GM12878 (cell line): Measurements from ENCODE around the gene ENO2. TPM values are rescaled to one million over a fixed set of nuclear protein-coding genes. Genes with fewer than 3 reads are reported as not detected.

Experiments
- ATF7 ChIP-seq: fragments of 450-650 bp; IDR thresholded peaks from 2 replicates; pipeline ENCODE4 v1.6.1; 2016; ENCODE audit warnings: low read depth, mild to moderate bottlenecking
- BCL11A ChIP-seq: IDR thresholded peaks from 2 replicates; pipeline ENCODE4 v1.6.1; 2011; ENCODE audit warnings: low read depth, low read length
- CHD2 ChIP-seq: IDR thresholded peaks from 2 replicates; pipeline ENCODE4 v1.6.1; 2011; ENCODE audit warnings: low read depth, low read length, improper control_type of control experiment, borderline replicate concordance
- CUX1 ChIP-seq: IDR thresholded peaks from 2 replicates; pipeline ENCODE4 v1.6.1; 2012; ENCODE audit warnings: improper control_type of control experiment, low read depth, low read length; ENCODE audit not compliant: insufficient replicate concordance
- EED ChIP-seq: sonication (generic); IDR thresholded peaks from 2 replicates; pipeline ENCODE4 v1.6.1; 2016; ENCODE audit warnings: antibody characterized with exemption, low read depth
- ETV6 ChIP-seq, 2 experiments: fragments of 450-650 bp in 1 of 2; IDR thresholded peaks in 1 of 2; conservative IDR thresholded peaks in 1 of 2; 2 replicates each; pipeline ENCODE4 v1.6.1; 2014; ENCODE audit warnings: antibody characterized with exemption in 1 of 2, borderline replicate concordance in 1 of 2, low read depth in 1 of 2, mild to moderate bottlenecking in 1 of 2, moderate library complexity in 1 of 2
- FOXK2 ChIP-seq: fragments of 450-650 bp; IDR thresholded peaks from 2 replicates; pipeline ENCODE4 v1.6.1; 2017; ENCODE audit warnings: mild to moderate bottlenecking, moderate library complexity
- GATAD2B ChIP-seq: fragments of 450-650 bp; conservative IDR thresholded peaks from 2 replicates; pipeline ENCODE4 v1.6.1; 2017; ENCODE audit warnings: low read depth, mild to moderate bottlenecking, moderate library complexity
- HDAC2 ChIP-seq: fragments of 200-600 bp; sonication (generic); IDR thresholded peaks from 2 replicates; pipeline ENCODE4 v1.6.1; 2017
- IKZF1 ChIP-seq: fragments of 450-650 bp; conservative IDR thresholded peaks from 2 replicates; pipeline ENCODE4 v1.6.1; 2017; ENCODE audit warnings: antibody characterized with exemption, mild to moderate bottlenecking
- KAT2A ChIP-seq: conservative IDR thresholded peaks from 2 replicates; pipeline ENCODE4 v1.6.1; 2011; ENCODE audit warnings: low read depth, low read length; ENCODE audit not compliant: control insufficient read depth
- KDM1A ChIP-seq: fragments of 200-600 bp; sonication (generic); IDR thresholded peaks from 2 replicates; pipeline ENCODE4 v1.6.1; 2016; ENCODE audit warnings: borderline replicate concordance
- MAX ChIP-seq: IDR thresholded peaks from 2 replicates; pipeline ENCODE4 v1.6.1; 2012; ENCODE audit warnings: low read depth, low read length, improper control_type of control experiment
- NKRF ChIP-seq: fragments of 450-650 bp; conservative IDR thresholded peaks from 2 replicates; pipeline ENCODE4 v1.6.1; 2017; ENCODE audit warnings: mild to moderate bottlenecking, moderate library complexity
- RFX5 ChIP-seq: IDR thresholded peaks from 2 replicates; pipeline ENCODE4 v1.6.1; 2011; ENCODE audit warnings: low read depth, low read length, improper control_type of control experiment
- SREBF2 ChIP-seq: IDR thresholded peaks from 2 replicates; pipeline ENCODE4 v1.6.1; 2012; ENCODE audit warnings: mild to moderate bottlenecking, low read length
- ZNF207 ChIP-seq: fragments of 450-650 bp; IDR thresholded peaks from 2 replicates; pipeline ENCODE4 v1.6.1; 2014; ENCODE audit warnings: antibody characterized with exemption, mild to moderate bottlenecking, borderline replicate concordance
- ZNF274 ChIP-seq: IDR thresholded peaks from one replicate; pipeline ENCODE4 v1.8.0; 2011; ENCODE audit not compliant: insufficient read length, insufficient read depth
- ZNF687 ChIP-seq: fragments of 450-650 bp; IDR thresholded peaks from 2 replicates; pipeline ENCODE4 v1.6.1; 2017; ENCODE audit warnings: mild to moderate bottlenecking, moderate library complexity
- polyA plus RNA-seq, 11 experiments: library from polyadenylated mRNA; depleted of rRNA in 4 of 11; unstranded in 6 of 11; stranded (reverse) in 5 of 11; fragments of >200 nt; fragmentation: Nextera tagmentation in 4 of 11; fragmentation: Illumina TruSeq in 1 of 11; extraction: Ambion mirVana in 4 of 11; extraction: Trizol in 1 of 11; gene quantifications; 1 replicate in 1 of 11; 2 replicates in 10 of 11; pipeline versions ENCODE4 v1.2.1 to v1.2.3, GENCODE V29; 2011 to 2016; ENCODE audit warnings: inconsistent platforms in 2 of 11, missing spikeins in 2 of 11, low read depth in 1 of 11
- total RNA-seq, 4 experiments: library from RNA; depleted of rRNA in 3 of 4; stranded (reverse); fragments of >200 nt in 3 of 4; fragmentation: Illumina TruSeq in 1 of 4; extraction: Trizol in 1 of 4; gene quantifications; 2 replicates each; pipeline versions ENCODE4 v1.2.1 to v1.2.3, GENCODE V29; 2013 to 2021

Gene ENO2
- total and polyA plus RNA-seq, 10 of the 15 experiments (the other 5 are each of a cell fraction or from before 2014, with no cell fraction given): 24.8 to 196 (median 43.1) TPM

- peak; percentile 32 for TF ChIP-seq CUX1
- TF ChIP-seq SREBF2: no peak
- TF ChIP-seq ETV6 (conservative IDR thresholded peaks at IDR 0.05 in 1 of 2, IDR thresholded peaks at IDR 0.05 in 1 of 2; ENCODE audit: borderline replicate concordance in 1 of 2, low read depth in 1 of 2): peak in 1 of 2 experiments; percentile 93; a peak in 2 of 4 replicates
- peak; percentile 64; the same call in 1 of the 2 replicates for TF ChIP-seq NKRF
- TF ChIP-seq CHD2: peak; percentile 52; the same call in 1 of the 2 replicates
- TF ChIP-seq ZNF687: peak; percentile 93
- no peak for TF ChIP-seq KAT2A
- peak; percentile 98 for TF ChIP-seq GATAD2B
- TF ChIP-seq FOXK2: no peak
- no peak for TF ChIP-seq HDAC2
- no peak for TF ChIP-seq KDM1A
- peak; percentile 99 for TF ChIP-seq IKZF1
- TF ChIP-seq ZNF274: no peak
- TF ChIP-seq MAX: peak; percentile 32; the same call in 1 of the 2 replicates
- TF ChIP-seq EED: peak; percentile 96
- TF ChIP-seq BCL11A: peak; percentile 91
- TF ChIP-seq RFX5: no peak
- TF ChIP-seq ATF7: peak; percentile 97
- peak; percentile 38; the same call in 1 of the 2 replicates for TF ChIP-seq ZNF207
Measured at GRCh38 chr12:6959058-6959804, 44.9 kb downstream of the ENO2 start (continued).
